Stimulated activated CD4-positive, alpha-beta T cell treated with anti-CD3 and anti-CD28 coated beads, Interleukin-2, amount 100 ng/mL, for 4 hours (primary cell): ENCODE results near the gene IP6K2.
A peak's percentile ranks its signal among the peaks of the same experiment; 100 is the strongest.

ENCODE experiments used
- DNase-seq: peaks from one replicate; pipeline ENCODE4 v3.0.0-alpha.2; 2020; ENCODE audit warnings: low read depth

The IP6K2 gene

DNA sequence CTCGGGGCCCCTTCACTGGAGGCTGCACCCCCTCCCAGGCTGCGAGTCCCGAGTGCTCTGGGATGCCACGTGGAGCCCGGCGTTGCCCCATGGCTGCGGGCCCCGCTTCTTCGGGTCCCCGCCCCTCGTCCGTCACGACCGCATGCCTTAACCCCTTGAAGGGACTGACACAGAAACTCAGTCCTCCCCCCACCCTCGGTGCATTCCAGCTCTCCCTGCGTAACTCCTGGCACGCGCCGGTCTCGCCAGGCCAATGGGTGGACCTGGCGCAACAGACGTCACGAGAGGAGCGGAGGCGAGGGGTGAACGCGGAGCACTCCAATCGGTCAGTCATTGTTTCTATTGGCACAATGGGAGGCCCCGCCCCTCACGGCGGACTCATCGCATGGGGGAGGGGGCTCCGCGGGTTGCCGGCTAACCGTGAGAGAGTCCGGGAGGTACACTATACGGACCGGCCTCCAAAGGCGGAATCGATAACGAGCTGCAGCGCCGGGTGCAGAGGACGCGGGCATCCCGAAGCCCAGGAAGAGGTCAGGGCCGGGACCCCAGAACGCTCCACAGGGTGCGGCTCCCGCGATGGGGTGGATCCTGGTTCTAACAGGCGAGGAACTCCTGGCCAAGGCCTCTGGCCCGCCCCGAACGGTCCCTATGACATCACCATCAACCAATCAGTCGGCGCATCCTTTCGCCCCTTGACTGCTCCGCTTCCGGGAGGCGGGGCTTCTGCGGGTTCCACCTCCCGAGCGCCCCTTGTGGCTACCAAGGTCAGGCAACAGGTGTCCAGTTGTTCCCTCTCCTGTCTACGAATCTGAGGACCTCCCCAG, 53.3 kb downstream of the IP6K2 start:
- peak; percentile 71 for DNase-seq

DNA sequence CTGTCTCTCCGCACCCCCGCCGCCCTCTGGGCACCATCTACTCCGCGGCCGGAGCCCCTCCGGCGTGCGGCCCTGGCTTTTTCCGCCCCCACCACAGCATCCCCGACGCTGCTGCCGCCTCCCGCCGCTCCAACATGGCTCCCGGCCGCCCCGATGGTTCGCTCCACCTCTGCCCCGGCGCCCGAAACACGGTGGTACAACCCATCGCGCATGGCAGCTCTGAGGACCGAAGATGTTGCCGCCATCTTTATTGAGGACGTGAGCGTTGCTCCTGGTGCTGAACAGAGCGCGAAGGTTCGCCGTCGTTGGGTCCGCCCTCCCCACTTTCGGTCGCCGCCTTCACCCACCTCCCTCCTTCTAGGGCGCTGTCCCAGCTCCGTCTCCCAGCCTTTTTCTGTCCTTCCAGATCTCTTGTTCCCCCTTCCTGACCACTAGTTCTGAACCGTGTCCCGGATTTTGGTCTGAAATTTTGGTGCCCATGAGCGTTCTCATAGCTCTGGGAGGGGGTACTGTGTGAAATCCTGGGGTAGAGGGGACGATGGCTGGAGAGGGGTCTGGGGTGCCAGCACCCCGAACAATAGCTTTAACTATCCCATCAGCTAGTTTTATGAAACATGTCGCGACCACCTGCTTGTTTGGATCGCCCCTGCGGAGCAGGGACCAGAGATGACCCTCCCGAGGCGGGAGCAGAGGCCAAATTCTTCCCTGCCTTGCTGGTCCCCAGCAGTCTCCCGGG, 54.1 kb downstream of the IP6K2 start, which contains the start of gene CELSR3:
TSS of gene CELSR3 (minus strand) at position 134 of the 736 bp plus-strand sequence. CDS start 252 bp downstream, outside the sequence.
- peak; percentile 18 for DNase-seq

DNA sequence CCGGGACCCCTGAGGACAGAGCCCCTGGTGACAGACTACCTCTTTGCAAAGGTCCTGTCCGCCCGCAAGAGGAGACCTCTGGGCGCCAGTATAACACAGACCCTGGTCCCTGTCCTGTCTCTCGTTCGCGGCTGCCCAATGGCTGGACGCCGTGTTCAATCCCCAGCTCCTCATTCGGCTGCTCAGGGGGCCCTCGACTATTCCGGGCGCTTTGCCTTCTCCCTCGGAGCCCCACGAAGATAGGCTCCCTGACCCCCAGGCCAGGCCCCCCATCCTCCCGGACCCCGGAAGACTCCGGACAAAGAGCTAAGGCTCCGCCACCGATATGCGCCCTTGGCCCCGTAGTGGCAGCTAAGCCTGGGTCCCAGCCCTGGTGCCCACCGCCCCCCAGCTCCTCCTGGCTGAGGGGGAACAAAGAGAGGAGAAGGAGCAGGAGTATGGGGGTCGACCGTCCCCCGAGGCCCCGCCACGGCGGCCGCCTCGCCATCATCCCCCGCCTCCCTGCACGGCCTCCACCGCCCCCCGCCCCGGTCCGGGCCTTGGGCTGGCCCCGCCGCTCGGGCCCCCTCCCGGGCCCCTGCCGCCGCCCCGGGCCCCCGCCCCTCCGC, 54.8 kb downstream of the IP6K2 start:
- DNase-seq: no peak

GRCh38 chr3:48661501-48662144, 55.4 kb downstream of the IP6K2 start:
- peak; percentile 41 for DNase-seq

DNA sequence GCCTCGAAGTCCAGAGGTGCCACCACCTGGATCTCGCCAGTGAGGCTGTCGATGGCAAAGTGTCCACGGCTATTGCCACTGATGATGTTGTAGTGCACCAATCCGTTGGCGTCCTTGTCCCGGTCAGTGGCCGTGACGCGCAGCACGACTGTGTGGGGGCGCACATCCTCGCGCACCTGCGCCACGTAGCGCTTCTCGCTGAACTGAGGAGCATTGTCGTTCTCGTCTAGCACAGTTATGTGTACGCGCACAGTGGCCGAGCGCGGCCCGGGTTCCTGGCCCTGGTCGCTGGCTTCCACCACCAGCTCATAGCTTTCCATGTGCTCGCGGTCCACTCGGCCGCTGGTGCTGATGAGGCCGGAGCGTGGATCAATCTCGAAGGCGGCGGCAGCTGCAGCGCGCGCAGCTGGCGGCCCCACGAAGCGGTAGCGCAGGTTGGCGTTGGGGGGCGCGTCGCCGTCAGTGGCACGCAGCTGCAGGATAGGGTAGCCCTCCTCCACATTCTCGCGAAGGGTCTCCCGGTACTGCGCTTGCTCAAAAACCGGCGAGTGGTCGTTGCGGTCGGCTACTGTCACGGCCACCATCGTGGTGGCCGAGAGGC, 56.1 kb downstream of the IP6K2 start:
- DNase-seq: no peak

- DNase-seq: no peak
Measured at GRCh38 chr3:48656841-48657281, 60.2 kb downstream of the IP6K2 start.

- DNase-seq: peak; percentile 82
Measured at GRCh38 chr3:48656061-48656840, 60.8 kb downstream of the IP6K2 start.

- DNase-seq: peak; percentile 63
Measured at GRCh38 chr3:48655606-48656005, 61.4 kb downstream of the IP6K2 start.

GRCh38 chr3:48655063-48655462, 62.0 kb downstream of the IP6K2 start:
- no peak for DNase-seq

- DNase-seq: no peak
Measured at GRCh38 chr3:48652923-48653715, 63.9 kb downstream of the IP6K2 start.

DNA sequence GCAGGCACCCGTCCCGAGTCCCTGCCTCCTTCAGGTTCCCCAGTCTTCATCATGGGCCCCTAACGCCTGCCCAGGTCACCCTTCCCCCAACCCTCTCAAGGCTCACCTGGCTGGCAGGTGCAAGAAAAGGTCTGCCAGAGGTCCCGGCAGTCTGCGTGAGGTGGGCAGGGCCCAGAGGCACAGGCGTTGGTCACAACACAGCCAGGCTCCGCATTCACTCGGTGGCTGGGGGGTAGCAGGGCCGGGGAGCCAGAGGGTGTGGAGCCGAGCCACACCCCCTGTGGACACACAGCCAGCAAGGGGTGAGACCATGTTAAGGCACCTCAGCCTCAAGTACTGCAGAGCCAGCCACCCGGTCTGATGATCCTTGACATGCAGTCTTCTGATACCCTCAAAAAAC, 65.2 kb downstream of the IP6K2 start:
- no peak for DNase-seq

- DNase-seq: no peak
Measured at GRCh38 chr3:48650723-48651122, 66.3 kb downstream of the IP6K2 start.

GRCh38 chr3:48648188-48648850, 68.7 kb downstream of the IP6K2 start:
- no peak for DNase-seq

DNA sequence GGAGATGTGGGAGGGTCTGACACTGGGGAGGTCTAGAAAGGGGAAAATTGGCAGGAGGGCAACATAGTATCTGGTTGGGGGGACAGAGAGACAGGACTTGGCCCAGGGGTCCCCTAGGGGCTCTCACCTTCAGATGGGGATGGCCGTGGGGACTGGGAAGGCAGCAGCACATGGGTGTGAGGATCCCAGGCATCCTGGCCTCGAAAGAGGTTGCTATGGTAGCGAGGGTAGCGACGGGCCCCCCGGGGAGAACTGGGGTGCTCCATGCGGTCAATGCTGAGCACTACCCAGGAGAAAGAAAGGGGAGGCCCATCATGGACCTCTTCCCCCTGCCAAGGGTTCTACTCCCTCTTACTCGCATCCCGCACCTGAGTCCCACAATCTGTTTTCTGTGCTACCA, 69.3 kb downstream of the IP6K2 start:
- DNase-seq: no peak

- DNase-seq: no peak
Measured at GRCh38 chr3:48644898-48645760, 71.9 kb downstream of the IP6K2 start.

DNA sequence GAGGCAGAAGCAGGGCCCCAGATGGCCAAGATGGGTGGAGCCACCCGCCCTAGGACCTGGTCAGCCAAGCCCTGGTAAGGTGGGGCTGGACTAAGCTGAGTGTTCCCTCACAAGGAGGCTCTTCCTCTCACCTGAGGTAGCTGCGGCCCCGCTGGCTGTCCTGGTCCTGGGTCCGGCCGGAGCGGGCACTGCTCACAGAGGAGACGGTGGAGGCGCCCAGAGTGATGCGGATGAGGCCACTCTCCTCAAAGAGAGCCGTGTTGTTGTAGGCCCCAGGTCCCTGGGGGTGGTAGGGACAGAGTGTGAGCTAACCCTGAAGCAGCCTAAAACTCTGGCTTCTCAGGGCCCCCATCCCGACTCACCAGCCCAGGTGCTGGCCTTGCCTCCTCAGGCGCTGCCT, 74.4 kb downstream of the IP6K2 start:
- DNase-seq: no peak

GRCh38 chr3:48641396-48641795, 75.6 kb downstream of the IP6K2 start:
- no peak for DNase-seq

DNA sequence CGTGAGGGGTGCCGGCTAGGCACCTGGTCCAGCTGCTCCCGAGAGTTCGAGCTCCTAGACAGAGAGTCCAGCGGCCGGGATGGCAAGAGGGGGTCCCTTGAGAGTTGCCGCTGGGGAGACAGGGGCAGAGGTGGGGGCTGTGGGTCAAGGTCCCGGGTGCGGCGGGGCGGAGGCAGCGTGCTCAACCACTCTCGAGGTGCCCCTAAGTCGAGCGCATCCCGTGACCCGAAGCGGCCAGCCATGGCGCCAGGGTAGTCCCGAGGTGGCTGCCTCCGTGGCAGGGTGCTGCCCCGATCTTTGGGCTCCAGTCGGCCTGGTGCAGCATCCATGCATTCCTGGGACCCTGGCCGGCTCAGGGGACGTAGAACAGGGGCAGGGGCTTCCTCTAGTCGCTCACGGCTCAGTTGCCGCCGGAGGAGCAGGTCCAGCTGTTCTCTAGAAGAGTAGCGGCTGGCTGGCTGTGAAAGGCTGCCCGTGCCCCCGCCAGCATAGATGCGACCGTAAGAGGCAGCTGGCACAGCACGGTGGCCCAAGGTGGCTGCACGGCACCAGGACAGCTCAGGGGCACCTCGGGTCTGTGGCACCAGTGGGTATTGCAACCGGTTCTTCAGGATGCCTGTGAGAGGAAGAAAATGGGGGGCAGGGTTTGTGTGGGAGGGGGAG, 76.9 kb downstream of the IP6K2 start:
- DNase-seq: no peak
